HepG2 (cell line): ENCODE data around the gene CFAP221. TPM values are rescaled to one million over a fixed set of nuclear protein-coding genes. Genes with fewer than 3 reads are reported as not detected.

Experiments used
- ATAC-seq: fragments of 200-7000 bp; cut with Tn5 transposase; 3 replicates; pipeline ENCODE4 v1.9.1; 2020; ENCODE audit warnings: mild to moderate bottlenecking, moderate library complexity
- BruUV-seq: library from RNA; stranded (reverse); fragments of 400-500 nt; replicated peaks from 2 replicates; lab custom pipeline; 2021; lab: Mats Ljungman, UMichigan
- CTCF ChIA-PET: fragments of 300-600 bp; formaldehyde crosslinking; extraction: SDS; loops from one replicate; lab custom pipeline; 2021; ENCODE audit warnings: low total read pairs, inconsistent platforms, low intra/inter-chr PET ratio; lab: Yijun Ruan, JAX
- POLR2A ChIA-PET: fragments of 350-600 bp; sonication (Branson Sonifier 250); formaldehyde crosslinking; loops from one replicate; lab custom pipeline; 2020; ENCODE audit warnings: antibody characterized with exemption, inconsistent platforms; lab: Yijun Ruan, JAX
- DNase-seq: peaks from one replicate; pipeline ENCODE4 v3.0.0-alpha.2; 2015; ENCODE audit warnings: low spot score
- FAIRE-seq: peaks from 3 replicates; lab custom pipeline; 2011; peaks lifted over from hg19 to GRCh38; lab: Jason Lieb, UNC
- H2AFZ ChIP-seq: one replicate; pipeline ENCODE4 v1.6.1; 2011; ENCODE audit warnings: low read length, inconsistent platforms
- H3K27ac ChIP-seq: fragments of 300-600 bp; 3 replicates; pipeline ENCODE4 v1.8.0; 2011; ENCODE audit warnings: mixed run types, mild to moderate bottlenecking, mixed read lengths, low read length, inconsistent platforms; ENCODE audit not compliant: insufficient read depth; ENCODE audit errors: extremely low read length
- H3K27me3 ChIP-seq, 2 experiments: fragments of 200-600 bp in 1 of 2; 2 replicates in 1 of 2; 3 replicates in 1 of 2; pipeline versions ENCODE4 v1.6.0 to v1.8.0; 2011; ENCODE audit warnings: low read length in 2 of 2, mild to moderate bottlenecking in 2 of 2, moderate library complexity in 2 of 2, inconsistent platforms in 1 of 2; ENCODE audit not compliant: insufficient read depth in 2 of 2, control insufficient read depth in 1 of 2
- H3K36me3 ChIP-seq, 2 experiments: fragments of 200-600 bp in 1 of 2; replicated peaks in 1 of 2; 2 replicates in 1 of 2; 3 replicates in 1 of 2; pipeline versions ENCODE4 v1.5.1 to v1.8.0; 2011; ENCODE audit warnings: low read length in 2 of 2, inconsistent platforms in 1 of 2; ENCODE audit not compliant: insufficient read depth in 2 of 2, control insufficient read depth in 1 of 2
- H3K4me1 ChIP-seq: 2 replicates; pipeline ENCODE4 v1.5.1; 2012; ENCODE audit warnings: low read length, inconsistent platforms; ENCODE audit not compliant: insufficient read depth
- H3K4me2 ChIP-seq: 2 replicates; pipeline ENCODE4 v1.6.0; 2011; ENCODE audit warnings: low read depth, low read length, inconsistent platforms
- H3K4me3 ChIP-seq, 3 experiments: fragments of 200-600 bp in 1 of 3; sonication (generic), shearing (Covaris generic) in 1 of 3; replicated peaks in 1 of 3; 2 replicates each; pipeline ENCODE4 v1.5.1; 2011 to 2016; ENCODE audit warnings: low read length in 3 of 3, inconsistent platforms in 2 of 3, low read depth in 2 of 3, mild to moderate bottlenecking in 2 of 3, control low read depth in 1 of 3, mixed read lengths in 1 of 3; ENCODE audit not compliant: insufficient read depth in 1 of 3
- H3K79me2 ChIP-seq: one replicate; pipeline ENCODE4 v1.6.1; 2011; ENCODE audit warnings: low read length, inconsistent platforms; ENCODE audit not compliant: insufficient read depth
- H3K9ac ChIP-seq: 2 replicates; pipeline ENCODE4 v1.6.0; 2011; ENCODE audit warnings: mild to moderate bottlenecking, low read depth, low read length, inconsistent platforms; ENCODE audit not compliant: insufficient read depth
- H3K9me3 ChIP-seq: 2 replicates; pipeline ENCODE4 v1.5.1; 2012; ENCODE audit warnings: mild to moderate bottlenecking, low read length
- H4K20me1 ChIP-seq: 2 replicates; pipeline ENCODE4 v1.6.0; 2011; ENCODE audit warnings: inconsistent platforms, mild to moderate bottlenecking, low read length, moderate library complexity; ENCODE audit not compliant: insufficient read depth
- ATF7 ChIP-seq, 2 experiments: fragments of 450-650 bp in 1 of 2; sonication (generic) in 1 of 2; formaldehyde crosslinking in 1 of 2; IDR thresholded peaks; 2 replicates each; pipeline versions ENCODE4 v1.4.0 to v1.6.1; 2016 to 2020; ENCODE audit warnings: antibody characterized with exemption in 1 of 2, mild to moderate bottlenecking in 1 of 2, missing genetic modification reagents in 1 of 2
- CREB1 ChIP-seq, 2 experiments: fragments of 450-650 bp in 1 of 2; IDR thresholded peaks; 2 replicates each; pipeline ENCODE4 v1.6.1; 2016 to 2017; ENCODE audit warnings: control low read depth in 1 of 2, mild to moderate bottlenecking in 1 of 2, missing compliant biosample characterization in 1 of 2, missing genetic modification characterization in 1 of 2
- FIP1L1 ChIP-seq: fragments of 200-400 bp; formaldehyde crosslinking; IDR thresholded peaks from 2 replicates; pipeline ENCODE4 v1.6.1; 2018; ENCODE audit warnings: low read depth, mild to moderate bottlenecking, low read length, moderate library complexity, borderline replicate concordance; ENCODE audit not compliant: insufficient read depth
- SKI ChIP-seq: fragments of 450-650 bp; IDR thresholded peaks from one replicate; pipeline ENCODE4 v1.6.1; 2018; ENCODE audit warnings: mild to moderate bottlenecking; ENCODE audit not compliant: partially characterized antibody
- WIZ ChIP-seq: sonication (generic); formaldehyde crosslinking; IDR thresholded peaks from 2 replicates; pipeline ENCODE4 v1.5.1; 2020; ENCODE audit warnings: mild to moderate bottlenecking, missing genetic modification reagents
- WGBS: methylation state at CpG from one replicate; pipeline ENCODE4 v1.1.6; 2017; ENCODE audit warnings: low lambda C conversion rate; 5-methylcytosine and 5-hydroxymethylcytosine counted together
- in situ Hi-C: cut with HindIII; loops from 2 replicates; pipeline ENCODE4 v1.10.0; 2017; ENCODE audit warnings: low pct_unique_long_range_greater_than_20kb; ENCODE audit not compliant: extremely low pct_ligation_motif_present
- intact Hi-C: fragments of 100-400 bp; cut with micrococcal nuclease; formaldehyde crosslinking; loops from one replicate; pipeline ENCODE4 v1.10.0; 2022; ENCODE audit not compliant: unreplicated experiment
- polyA plus RNA-seq, 8 experiments: library from polyadenylated mRNA; depleted of rRNA in 3 of 8; stranded (reverse) in 7 of 8; unstranded in 1 of 8; fragments of >200 nt; fragmentation: Illumina TruSeq in 4 of 8; extraction: Trizol in 4 of 8; gene quantifications; 2 replicates each; pipeline versions ENCODE4 v1.2.1 to v1.2.3, GENCODE V29; 2011 to 2016; ENCODE audit warnings: low read depth in 4 of 8, missing spikeins in 1 of 8, mixed read lengths in 1 of 8; ENCODE audit not compliant: insufficient read depth in 1 of 8
- total RNA-seq, 5 experiments: library from RNA; depleted of rRNA; stranded (reverse); fragments of >200 nt; fragmentation: Illumina TruSeq; extraction: Trizol; gene quantifications; 2 replicates each; pipeline ENCODE4 v1.2.3, GENCODE V29; 2016; ENCODE audit warnings: low read depth in 1 of 5

CFAP221 gene
- total and polyA plus RNA-seq, 2 of the 13 experiments (the other 11 are each of a cell fraction or from before 2014, with no cell fraction given): not detected

DNA sequence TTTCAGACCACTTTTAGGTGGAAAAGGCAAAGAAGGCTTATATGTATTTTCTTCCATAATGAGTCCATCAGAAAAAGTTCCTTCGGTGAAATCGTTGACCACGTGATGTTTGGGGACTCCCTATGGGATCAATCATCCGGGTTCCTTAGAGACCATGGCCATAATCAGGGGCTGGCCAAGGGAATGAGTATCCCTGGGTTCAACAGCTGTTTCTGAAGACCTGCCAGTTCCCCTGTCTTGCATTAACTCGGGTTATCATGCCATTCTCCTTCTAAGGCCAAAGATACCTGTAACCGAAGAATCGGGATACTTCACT is 116.1 kb downstream of the CFAP221 start:
- no peaks in the 10 kb centered on the region for H3K9me3 ChIP-seq
- 62% methylated on average over 7 of the region's 7 CpGs for WGBS
- FAIRE-seq (no peak), DNase-seq (no peak), ATAC-seq (peak; percentile 29; the same call in 2 of the 3 replicates)
- no peak overlapping the region for H3K27ac ChIP-seq
- H2AFZ ChIP-seq: no peak overlapping the region
- BruUV-seq: no TSS peak
- no peaks in the 10 kb centered on the region for H4K20me1 ChIP-seq
- CTCF ChIA-PET: interaction anchor here (0.7 to 3.7 kb wide), 5 partner anchors 19 to 253 kb away, joined by 4 to 39 read pairs (median 6); no protein-coding TSS in a partner anchor
- POLR2A ChIA-PET: no interaction called here
- H3K9ac ChIP-seq: no peak overlapping the region
- H3K4me2 ChIP-seq: no peak overlapping the region
- H3K27me3 ChIP-seq: peaks cover 0 to 7% of the 10 kb centered on the region in 2 experiments; a peak in 4 of 5 replicates
- no peaks in the 10 kb centered on the region for H3K36me3 ChIP-seq
- TF ChIP-seq WIZ (CRISPR knock-in tag): no peak
- no peaks in the 10 kb centered on the region for H3K4me1 ChIP-seq
- no peak overlapping the region for H3K4me3 ChIP-seq
- no peaks in the 10 kb centered on the region for H3K79me2 ChIP-seq
- intact Hi-C loops (loop anchor here (1.0 kb wide), 2 partner anchors 19 to 253 kb away; no protein-coding TSS in a partner anchor), in situ Hi-C loops (loop anchor here (5.0 kb wide), 1 partner anchor 253 kb away; no protein-coding TSS in a partner anchor)

DNA sequence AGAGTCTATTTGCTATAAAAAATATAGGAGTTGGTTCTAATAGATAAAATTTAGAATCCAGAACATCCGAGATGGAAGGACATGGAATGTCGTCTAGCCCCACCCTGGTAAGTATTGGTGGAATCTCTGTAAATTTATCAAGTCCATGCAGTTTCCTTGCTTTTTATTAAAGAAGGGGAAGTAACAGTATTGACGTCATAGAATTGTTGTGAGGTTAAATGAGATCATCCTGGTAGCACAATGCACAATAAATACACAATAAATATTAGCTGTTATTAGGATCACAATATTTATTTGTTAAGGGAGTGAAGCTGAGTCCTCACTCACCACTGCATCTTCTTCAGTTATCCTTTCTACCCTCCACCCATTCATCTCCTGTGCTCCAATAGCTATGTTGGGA is 118.0 kb downstream of the CFAP221 start:
- H4K20me1 ChIP-seq: no peaks in the 10 kb centered on the region
- no TSS peak for BruUV-seq
- in situ Hi-C loops (loop anchor here (5.0 kb wide), 1 partner anchor 255 kb away; no protein-coding TSS in a partner anchor), intact Hi-C loops (no loop called here)
- 30% methylated on average over 3 of the region's 3 CpGs for WGBS
- ATAC-seq (no peak), DNase-seq (no peak), FAIRE-seq (no peak)
- H3K27ac ChIP-seq: no peak overlapping the region
- H3K36me3 ChIP-seq: no peaks in the 10 kb centered on the region
- POLR2A ChIA-PET: no interaction called here
- no peaks in the 10 kb centered on the region for H3K4me1 ChIP-seq
- H3K9me3 ChIP-seq: no peaks in the 10 kb centered on the region
- H3K9ac ChIP-seq: no peak overlapping the region
- CTCF ChIA-PET: no interaction called here
- H3K27me3 ChIP-seq: no peaks in the 10 kb centered on the region; a peak in 4 of 5 replicates
- no peak overlapping the region for H3K4me3 ChIP-seq
- H2AFZ ChIP-seq: no peak overlapping the region
- TF ChIP-seq SKI (no peak), ATF7 (IDR thresholded peaks at IDR 0.05) (peak; percentile 89), ATF7 (CRISPR knock-in tag; IDR thresholded peaks at IDR 0.05) (no peak), FIP1L1 (no peak), CREB1 (IDR thresholded peaks at IDR 0.05) (peak; percentile 81), CREB1 (CRISPR knock-in tag; IDR thresholded peaks at IDR 0.05) (no peak)
- H3K79me2 ChIP-seq: no peaks in the 10 kb centered on the region
- H3K4me2 ChIP-seq: no peak overlapping the region
